Keratinocyte (primary cell): ENCODE data around the gene HTRA3. TPM values are rescaled to one million over a fixed set of nuclear protein-coding genes. Genes with fewer than 3 reads are reported as not detected.

Experiments
- DNase-seq: peaks from one replicate; pipeline ENCODE4 v3.0.0-alpha.2; 2011; ENCODE audit warnings: low read depth, missing footprints, low spot score
- FAIRE-seq: peaks from 2 replicates; lab custom pipeline; 2011; peaks lifted over from hg19 to GRCh38; lab: Jason Lieb, UNC
- H2AFZ ChIP-seq: 2 replicates; pipeline ENCODE4 v1.6.0; 2012; ENCODE audit warnings: low read length, control low read depth, inconsistent platforms; ENCODE audit not compliant: control insufficient read depth
- H3K27ac ChIP-seq: 2 replicates; pipeline ENCODE4 v1.5.1; 2011; ENCODE audit warnings: low read length; ENCODE audit not compliant: control insufficient read depth, insufficient read depth
- H3K27me3 ChIP-seq: 3 replicates; pipeline ENCODE4 v1.6.0; 2011; ENCODE audit warnings: low read length; ENCODE audit not compliant: control insufficient read depth, insufficient read depth; ENCODE audit errors: extremely low read depth
- H3K36me3 ChIP-seq, 2 experiments: 2 replicates in 1 of 2; 3 replicates in 1 of 2; pipeline ENCODE4 v1.5.1; 2011; ENCODE audit warnings: low read length in 2 of 2, mild to moderate bottlenecking in 1 of 2; ENCODE audit not compliant: control insufficient read depth in 2 of 2, insufficient read depth in 2 of 2; ENCODE audit errors: extremely low read depth in 1 of 2
- H3K4me1 ChIP-seq: 3 replicates; pipeline ENCODE4 v1.5.1; 2011; ENCODE audit warnings: low read length; ENCODE audit not compliant: control insufficient read depth, insufficient read depth; ENCODE audit errors: extremely low read depth
- H3K4me2 ChIP-seq: 3 replicates; pipeline ENCODE4 v1.6.0; 2011; ENCODE audit warnings: low read depth, low read length; ENCODE audit not compliant: control insufficient read depth, insufficient read depth; ENCODE audit errors: extremely low read depth
- H3K4me3 ChIP-seq, 3 experiments: fragments of 200-600 bp in 1 of 3; sonication (generic) in 1 of 3; 2 replicates in 2 of 3; 3 replicates in 1 of 3; pipeline ENCODE4 v1.5.1; 2011 to 2016; ENCODE audit warnings: low read length in 3 of 3, mild to moderate bottlenecking in 3 of 3, control low read depth in 2 of 3, inconsistent platforms in 1 of 3, low read depth in 1 of 3, mixed read lengths in 1 of 3, mixed run types in 1 of 3, moderate library complexity in 1 of 3; ENCODE audit not compliant: control insufficient read depth in 2 of 3, insufficient read depth in 2 of 3; ENCODE audit errors: extremely low read depth in 1 of 3
- H3K79me2 ChIP-seq: 2 replicates; pipeline ENCODE4 v1.6.0; 2012; ENCODE audit warnings: low read length; ENCODE audit not compliant: control insufficient read depth, insufficient read depth
- H3K9ac ChIP-seq: 3 replicates; pipeline ENCODE4 v1.6.0; 2011; ENCODE audit warnings: low read length; ENCODE audit not compliant: control insufficient read depth, insufficient read depth; ENCODE audit errors: extremely low read depth
- H3K9me1 ChIP-seq: 3 replicates; pipeline ENCODE4 v1.6.0; 2011; ENCODE audit warnings: low read length; ENCODE audit not compliant: control insufficient read depth, insufficient read depth; ENCODE audit errors: extremely low read depth
- H3K9me3 ChIP-seq: 2 replicates; pipeline ENCODE4 v1.5.1; 2012; ENCODE audit warnings: low read depth, low read length; ENCODE audit not compliant: control insufficient read depth
- H4K20me1 ChIP-seq: 3 replicates; pipeline ENCODE4 v1.6.0; 2011; ENCODE audit warnings: low read length; ENCODE audit not compliant: control insufficient read depth, insufficient read depth; ENCODE audit errors: extremely low read depth
- EZH2 ChIP-seq: IDR thresholded peaks from one replicate; pipeline ENCODE4 v1.6.1; 2012; ENCODE audit warnings: inconsistent platforms, mild to moderate bottlenecking, low read length, moderate library complexity
- dilution Hi-C: fragments of 300-500 bp; cut with MboI; formaldehyde crosslinking; loops from one replicate; pipeline ENCODE4 v1.7.0; 2020; ENCODE audit warnings: low sequenced_read_pairs; ENCODE audit not compliant: extremely low pct_ligation_motif_present
- polyA plus RNA-seq, 5 experiments: library from polyadenylated mRNA; depleted of rRNA in 3 of 5; stranded (reverse) in 3 of 5; stranded (forward) in 1 of 5; unstranded in 1 of 5; fragments of >200 nt; gene quantifications; 1 replicate in 1 of 5; 2 replicates in 3 of 5; 3 replicates in 1 of 5; pipeline versions ENCODE4 v1.2.1 to v1.2.3, GENCODE V29; 2011 to 2012; ENCODE audit warnings: missing spikeins in 2 of 5, low read depth in 1 of 5, low replicate concordance in 1 of 5
- TF ChIP-seq, protein P1 (sequence below), 3 experiments: IDR thresholded peaks in 1 of 3; conservative IDR thresholded peaks in 1 of 3; optimal IDR thresholded peaks in 1 of 3; 2 replicates in 2 of 3; 3 replicates in 1 of 3; pipeline versions ENCODE3 to v1.5.1; 2011; ENCODE audit warnings: low read length in 3 of 3, mild to moderate bottlenecking in 3 of 3, moderate library complexity in 2 of 3, control low read depth in 1 of 3, inconsistent platforms in 1 of 3; ENCODE audit not compliant: insufficient read depth in 2 of 3; ENCODE audit errors: extremely low read depth in 1 of 3

Gene HTRA3
- polyA plus RNA-seq, 1 donor (not counting 4 experiments of a cell fraction or from before 2014, with no cell fraction given), result not detected

DNA sequence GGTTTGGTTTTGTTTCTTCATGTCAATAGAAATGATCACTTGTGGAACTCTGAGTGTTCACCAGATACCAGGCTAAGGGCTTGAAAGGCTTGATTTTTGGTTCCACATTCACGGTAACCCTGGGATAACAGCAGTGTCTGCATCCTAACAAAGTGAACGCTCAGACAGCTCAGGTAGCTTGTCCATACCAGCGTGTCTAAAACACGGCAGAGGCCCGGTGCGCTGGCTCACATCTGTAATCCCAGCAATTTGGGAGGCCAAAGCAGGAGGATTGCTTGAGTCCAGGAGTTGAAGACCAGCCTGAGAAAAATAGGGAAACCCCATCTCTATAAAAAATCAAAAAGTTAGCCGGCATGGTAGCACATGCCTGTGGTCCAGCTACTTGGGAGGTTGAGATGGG lies 49.0 kb downstream of the HTRA3 start:
- Histone ChIP-seq H3K9me1 (no peaks in the 10 kb centered on the region), H3K79me2 (no peaks in the 10 kb centered on the region), H2AFZ (no peak overlapping the region), H3K4me3 (no peak overlapping the region), H4K20me1 (no peaks in the 10 kb centered on the region), H3K4me2 (no peak overlapping the region), H3K9ac (no peak overlapping the region), H3K9me3 (peaks cover 2% of the 10 kb centered on the region), H3K27ac (no peak overlapping the region), H3K4me1 (peaks cover 27% of the 10 kb centered on the region), H3K27me3 (no peaks in the 10 kb centered on the region), H3K36me3 (no peaks in the 10 kb centered on the region)
- FAIRE-seq (no peak), DNase-seq (no peak)
- TF ChIP-seq, protein P1, sequence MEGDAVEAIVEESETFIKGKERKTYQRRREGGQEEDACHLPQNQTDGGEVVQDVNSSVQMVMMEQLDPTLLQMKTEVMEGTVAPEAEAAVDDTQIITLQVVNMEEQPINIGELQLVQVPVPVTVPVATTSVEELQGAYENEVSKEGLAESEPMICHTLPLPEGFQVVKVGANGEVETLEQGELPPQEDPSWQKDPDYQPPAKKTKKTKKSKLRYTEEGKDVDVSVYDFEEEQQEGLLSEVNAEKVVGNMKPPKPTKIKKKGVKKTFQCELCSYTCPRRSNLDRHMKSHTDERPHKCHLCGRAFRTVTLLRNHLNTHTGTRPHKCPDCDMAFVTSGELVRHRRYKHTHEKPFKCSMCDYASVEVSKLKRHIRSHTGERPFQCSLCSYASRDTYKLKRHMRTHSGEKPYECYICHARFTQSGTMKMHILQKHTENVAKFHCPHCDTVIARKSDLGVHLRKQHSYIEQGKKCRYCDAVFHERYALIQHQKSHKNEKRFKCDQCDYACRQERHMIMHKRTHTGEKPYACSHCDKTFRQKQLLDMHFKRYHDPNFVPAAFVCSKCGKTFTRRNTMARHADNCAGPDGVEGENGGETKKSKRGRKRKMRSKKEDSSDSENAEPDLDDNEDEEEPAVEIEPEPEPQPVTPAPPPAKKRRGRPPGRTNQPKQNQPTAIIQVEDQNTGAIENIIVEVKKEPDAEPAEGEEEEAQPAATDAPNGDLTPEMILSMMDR (optimal IDR thresholded peaks at IDR 0.05 in 1 of 3, IDR thresholded peaks at IDR 0.05 in 1 of 3, conservative IDR thresholded peaks at IDR 0.05 in 1 of 3; ENCODE audit: extremely low read depth in 1 of 3, insufficient read depth in 2 of 3, low read length in 3 of 3), result no peak
- TF ChIP-seq EZH2, result no peak
- dilution Hi-C loops, result no loop called here

DNA sequence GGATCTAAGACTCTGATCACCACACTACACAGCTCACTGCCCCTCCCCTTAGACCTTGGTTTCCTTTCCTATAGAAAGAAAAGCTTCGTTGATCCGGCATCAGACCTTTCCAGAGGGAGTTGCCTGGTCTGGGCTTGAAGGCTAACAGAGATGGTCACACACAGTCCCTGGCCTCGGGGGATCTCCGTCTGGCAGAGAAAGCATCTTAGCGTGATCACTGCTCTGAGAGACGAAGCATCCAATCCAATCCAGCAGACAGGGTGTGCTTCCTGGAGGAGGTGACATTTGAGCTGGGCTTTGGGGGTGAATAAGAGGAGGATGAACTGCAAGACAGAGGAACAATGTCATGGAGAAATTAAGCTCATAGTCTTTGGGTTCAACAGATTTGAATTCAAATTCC lies 49.5 kb downstream of the HTRA3 start:
- Histone ChIP-seq H3K27me3 (no peaks in the 10 kb centered on the region), H4K20me1 (no peaks in the 10 kb centered on the region), H3K4me2 (peak overlapping the region; percentile 50), H3K4me3 (no peak overlapping the region), H3K9ac (no peak overlapping the region), H3K27ac (no peak overlapping the region), H3K9me3 (peaks cover 4% of the 10 kb centered on the region), H2AFZ (no peak overlapping the region), H3K4me1 (peaks cover 28% of the 10 kb centered on the region), H3K36me3 (no peaks in the 10 kb centered on the region), H3K79me2 (no peaks in the 10 kb centered on the region), H3K9me1 (no peaks in the 10 kb centered on the region)
- dilution Hi-C loops, result no loop called here
- no peak for TF ChIP-seq EZH2
- TF ChIP-seq, protein P1 (optimal IDR thresholded peaks at IDR 0.05 in 1 of 3, IDR thresholded peaks at IDR 0.05 in 1 of 3, conservative IDR thresholded peaks at IDR 0.05 in 1 of 3; ENCODE audit: extremely low read depth in 1 of 3, insufficient read depth in 2 of 3, low read length in 3 of 3), result no peak
- FAIRE-seq, result no peak
- no peak for DNase-seq
